Measurements from ENCODE around the gene CXCL12.

CXCL12 gene

DNA sequence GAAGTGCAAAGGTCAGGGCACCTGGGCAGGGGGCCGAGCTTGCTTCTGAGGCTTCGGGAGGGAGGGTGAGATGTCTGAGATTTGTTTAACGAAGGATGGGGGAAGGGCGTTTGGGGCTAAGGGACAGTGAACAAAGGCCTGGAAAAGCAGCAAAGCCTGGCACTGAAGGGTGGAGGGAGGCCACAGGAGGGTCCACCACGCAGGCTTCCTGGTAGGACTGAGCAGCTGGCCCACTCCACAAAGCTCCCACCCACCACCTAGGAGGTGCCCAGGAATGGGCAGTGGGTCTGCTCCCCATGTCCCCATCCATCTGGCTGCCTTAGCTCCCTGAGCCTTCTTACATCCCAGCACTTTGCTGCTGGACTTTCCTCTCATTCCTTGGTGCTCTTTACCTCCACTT, 39.4 kb upstream of the CXCL12 start:
- H3K4me3 ChIP-seq (ENCODE audit: low read depth, low read length) = no peak overlapping the region
- DNase-seq (ENCODE audit: low read depth) = no peak
- TF ChIP-seq, protein P1, sequence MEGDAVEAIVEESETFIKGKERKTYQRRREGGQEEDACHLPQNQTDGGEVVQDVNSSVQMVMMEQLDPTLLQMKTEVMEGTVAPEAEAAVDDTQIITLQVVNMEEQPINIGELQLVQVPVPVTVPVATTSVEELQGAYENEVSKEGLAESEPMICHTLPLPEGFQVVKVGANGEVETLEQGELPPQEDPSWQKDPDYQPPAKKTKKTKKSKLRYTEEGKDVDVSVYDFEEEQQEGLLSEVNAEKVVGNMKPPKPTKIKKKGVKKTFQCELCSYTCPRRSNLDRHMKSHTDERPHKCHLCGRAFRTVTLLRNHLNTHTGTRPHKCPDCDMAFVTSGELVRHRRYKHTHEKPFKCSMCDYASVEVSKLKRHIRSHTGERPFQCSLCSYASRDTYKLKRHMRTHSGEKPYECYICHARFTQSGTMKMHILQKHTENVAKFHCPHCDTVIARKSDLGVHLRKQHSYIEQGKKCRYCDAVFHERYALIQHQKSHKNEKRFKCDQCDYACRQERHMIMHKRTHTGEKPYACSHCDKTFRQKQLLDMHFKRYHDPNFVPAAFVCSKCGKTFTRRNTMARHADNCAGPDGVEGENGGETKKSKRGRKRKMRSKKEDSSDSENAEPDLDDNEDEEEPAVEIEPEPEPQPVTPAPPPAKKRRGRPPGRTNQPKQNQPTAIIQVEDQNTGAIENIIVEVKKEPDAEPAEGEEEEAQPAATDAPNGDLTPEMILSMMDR (IDR thresholded peaks at IDR 0.05; ENCODE audit: control insufficient read depth, extremely low read depth, insufficient read depth) = no peak

DNA sequence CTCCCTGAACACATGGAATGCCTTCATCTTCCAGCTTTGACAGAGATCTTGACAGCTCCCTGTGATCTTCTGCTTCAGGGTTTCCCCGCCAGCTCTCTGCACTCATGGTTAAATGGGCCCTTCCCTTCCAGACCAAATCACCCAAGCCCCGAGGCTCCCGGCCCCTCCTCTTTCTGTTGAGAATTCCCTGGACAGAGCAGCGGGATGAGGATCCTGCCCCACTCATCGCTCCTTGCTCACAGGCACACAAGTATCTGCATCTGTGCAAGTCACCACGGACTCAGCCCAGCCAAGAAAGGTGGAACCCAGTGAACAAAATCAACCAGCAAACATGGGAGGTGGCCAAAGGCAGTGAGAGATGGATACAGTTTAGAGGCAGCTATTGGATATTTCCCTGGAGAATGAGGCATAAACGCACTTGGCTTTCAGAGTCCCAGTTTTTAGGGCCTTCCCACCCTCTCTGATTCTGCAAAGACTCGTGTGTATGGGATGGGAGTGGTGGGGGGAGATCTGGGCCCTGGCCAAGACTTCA, 37.7 kb upstream of the CXCL12 start:
- H3K4me3 ChIP-seq (ENCODE audit: low read depth, low read length) = no peak overlapping the region
- TF ChIP-seq, protein P1 (IDR thresholded peaks at IDR 0.05; ENCODE audit: control insufficient read depth, extremely low read depth, insufficient read depth) = no peak
- DNase-seq (ENCODE audit: low read depth) = no peak

GRCh38 chr10:44422153-44422552, 37.3 kb upstream of the CXCL12 start:
- H3K4me3 ChIP-seq (ENCODE audit: low read depth, low read length) = no peak overlapping the region
- DNase-seq (ENCODE audit: low read depth) = no peak
- TF ChIP-seq, protein P1 (IDR thresholded peaks at IDR 0.05; ENCODE audit: control insufficient read depth, extremely low read depth, insufficient read depth) = no peak

- H3K4me3 ChIP-seq (ENCODE audit: low read depth, low read length) = no peak overlapping the region
- TF ChIP-seq, protein P1 (IDR thresholded peaks at IDR 0.05; ENCODE audit: control insufficient read depth, extremely low read depth, insufficient read depth) = no peak
- no peak for DNase-seq (ENCODE audit: low read depth)
These were observed 35.1 kb upstream of the CXCL12 start for GRCh38 chr10:44419790-44420549.

- DNase-seq (ENCODE audit: low read depth) = no peak
- TF ChIP-seq, protein P1 (IDR thresholded peaks at IDR 0.05; ENCODE audit: control insufficient read depth, extremely low read depth, insufficient read depth) = no peak
- H3K4me3 ChIP-seq (ENCODE audit: low read depth, low read length) = no peak overlapping the region
These were observed 33.7 kb upstream of the CXCL12 start for GRCh38 chr10:44418637-44419036.

- TF ChIP-seq, protein P1 (IDR thresholded peaks at IDR 0.05; ENCODE audit: control insufficient read depth, extremely low read depth, insufficient read depth) = no peak
- no peak overlapping the region for H3K4me3 ChIP-seq (ENCODE audit: low read depth, low read length)
- DNase-seq (ENCODE audit: low read depth) = no peak
These were observed 32.9 kb upstream of the CXCL12 start for GRCh38 chr10:44417761-44418160.

DNA sequence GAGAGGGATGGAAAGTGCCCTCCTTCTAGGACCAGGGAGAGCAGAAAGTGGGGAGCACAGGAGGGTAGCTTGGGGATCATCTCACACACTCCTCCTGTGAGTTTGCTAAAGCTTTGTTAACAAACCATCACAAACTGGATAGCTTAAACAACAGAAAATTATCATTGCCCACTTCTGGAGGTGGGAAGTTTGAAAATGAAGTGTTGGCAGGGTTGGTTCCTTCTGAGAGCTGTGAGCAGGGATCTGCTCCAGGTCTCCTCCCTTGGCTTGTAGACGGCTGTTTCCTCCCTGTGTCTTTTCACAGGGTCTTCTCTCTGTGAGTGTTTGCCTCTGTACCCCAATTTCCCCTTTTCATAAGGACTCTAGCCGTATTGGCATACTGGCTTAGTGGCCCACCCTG, 32.0 kb upstream of the CXCL12 start:
- DNase-seq (ENCODE audit: low read depth) = no peak
- no peak overlapping the region for H3K4me3 ChIP-seq (ENCODE audit: low read depth, low read length)
- TF ChIP-seq, protein P1 (IDR thresholded peaks at IDR 0.05; ENCODE audit: control insufficient read depth, extremely low read depth, insufficient read depth) = no peak
